Fibroblast of lung (primary cell): ENCODE measurements around the gene PATJ.

Experiments used
- CTCF ChIP-seq, 2 donors: IDR thresholded peaks in 1 of 2; conservative IDR thresholded peaks in 1 of 2; 1 replicate in 1 of 2; 2 replicates in 1 of 2; pipeline ENCODE4 v1.5.1; 2011 to 2012; ENCODE audit warnings: low read length in 2 of 2, control low read depth in 1 of 2, inconsistent platforms in 1 of 2, low read depth in 1 of 2, mild to moderate bottlenecking in 1 of 2
- EZH2 ChIP-seq: IDR thresholded peaks from 2 replicates; pipeline ENCODE4 v1.5.1; 2012; ENCODE audit warnings: low read length, control low read depth, mild to moderate bottlenecking; ENCODE audit errors: missing control alignments

- TF ChIP-seq CTCF (conservative IDR thresholded peaks at IDR 0.05 in 1 of 2, IDR thresholded peaks at IDR 0.05 in 1 of 2; ENCODE audit: low read depth in 1 of 2, low read length in 2 of 2): no peak
- TF ChIP-seq EZH2: no peak
These were observed 86.5 kb downstream of the PATJ start for GRCh38 chr1:61828805-61829204.
